HepG2 (cell line): ENCODE measurements around the gene DPH6. TPM values are rescaled to one million over a fixed set of nuclear protein-coding genes. Genes with fewer than 3 reads are reported as not detected.

Experiments
- ATAC-seq: fragments of 200-7000 bp; cut with Tn5 transposase; 3 replicates; pipeline ENCODE4 v1.9.1; 2020; ENCODE audit warnings: mild to moderate bottlenecking, moderate library complexity
- BruUV-seq: library from RNA; stranded (reverse); fragments of 400-500 nt; replicated peaks from 2 replicates; lab custom pipeline; 2021; lab: Mats Ljungman, UMichigan
- CTCF ChIA-PET: fragments of 300-600 bp; formaldehyde crosslinking; extraction: SDS; loops from one replicate; lab custom pipeline; 2021; ENCODE audit warnings: low total read pairs, inconsistent platforms, low intra/inter-chr PET ratio; lab: Yijun Ruan, JAX
- POLR2A ChIA-PET: fragments of 350-600 bp; sonication (Branson Sonifier 250); formaldehyde crosslinking; loops from one replicate; lab custom pipeline; 2020; ENCODE audit warnings: antibody characterized with exemption, inconsistent platforms; lab: Yijun Ruan, JAX
- DNase-seq: peaks from one replicate; pipeline ENCODE4 v3.0.0-alpha.2; 2015; ENCODE audit warnings: low spot score
- FAIRE-seq: peaks from 3 replicates; lab custom pipeline; 2011; peaks lifted over from hg19 to GRCh38; lab: Jason Lieb, UNC
- H2AFZ ChIP-seq: one replicate; pipeline ENCODE4 v1.6.1; 2011; ENCODE audit warnings: low read length, inconsistent platforms
- H3K27ac ChIP-seq: fragments of 300-600 bp; 3 replicates; pipeline ENCODE4 v1.8.0; 2011; ENCODE audit warnings: mixed run types, mild to moderate bottlenecking, mixed read lengths, low read length, inconsistent platforms; ENCODE audit not compliant: insufficient read depth; ENCODE audit errors: extremely low read length
- H3K27me3 ChIP-seq, 2 experiments: fragments of 200-600 bp in 1 of 2; 2 replicates in 1 of 2; 3 replicates in 1 of 2; pipeline versions ENCODE4 v1.6.0 to v1.8.0; 2011; ENCODE audit warnings: low read length in 2 of 2, mild to moderate bottlenecking in 2 of 2, moderate library complexity in 2 of 2, inconsistent platforms in 1 of 2; ENCODE audit not compliant: insufficient read depth in 2 of 2, control insufficient read depth in 1 of 2
- H3K36me3 ChIP-seq, 2 experiments: fragments of 200-600 bp in 1 of 2; replicated peaks in 1 of 2; 2 replicates in 1 of 2; 3 replicates in 1 of 2; pipeline versions ENCODE4 v1.5.1 to v1.8.0; 2011; ENCODE audit warnings: low read length in 2 of 2, inconsistent platforms in 1 of 2; ENCODE audit not compliant: insufficient read depth in 2 of 2, control insufficient read depth in 1 of 2
- H3K4me1 ChIP-seq: 2 replicates; pipeline ENCODE4 v1.5.1; 2012; ENCODE audit warnings: low read length, inconsistent platforms; ENCODE audit not compliant: insufficient read depth
- H3K4me2 ChIP-seq: 2 replicates; pipeline ENCODE4 v1.6.0; 2011; ENCODE audit warnings: low read depth, low read length, inconsistent platforms
- H3K4me3 ChIP-seq, 3 experiments: fragments of 200-600 bp in 1 of 3; sonication (generic), shearing (Covaris generic) in 1 of 3; replicated peaks in 1 of 3; 2 replicates each; pipeline ENCODE4 v1.5.1; 2011 to 2016; ENCODE audit warnings: low read length in 3 of 3, inconsistent platforms in 2 of 3, low read depth in 2 of 3, mild to moderate bottlenecking in 2 of 3, control low read depth in 1 of 3, mixed read lengths in 1 of 3; ENCODE audit not compliant: insufficient read depth in 1 of 3
- H3K79me2 ChIP-seq: one replicate; pipeline ENCODE4 v1.6.1; 2011; ENCODE audit warnings: low read length, inconsistent platforms; ENCODE audit not compliant: insufficient read depth
- H3K9ac ChIP-seq: 2 replicates; pipeline ENCODE4 v1.6.0; 2011; ENCODE audit warnings: mild to moderate bottlenecking, low read depth, low read length, inconsistent platforms; ENCODE audit not compliant: insufficient read depth
- H3K9me3 ChIP-seq: 2 replicates; pipeline ENCODE4 v1.5.1; 2012; ENCODE audit warnings: mild to moderate bottlenecking, low read length
- H4K20me1 ChIP-seq: 2 replicates; pipeline ENCODE4 v1.6.0; 2011; ENCODE audit warnings: inconsistent platforms, mild to moderate bottlenecking, low read length, moderate library complexity; ENCODE audit not compliant: insufficient read depth
- AHR ChIP-seq: IDR thresholded peaks from 2 replicates; pipeline ENCODE4 v1.6.1; 2018; ENCODE audit warnings: missing genetic modification reagents, missing compliant biosample characterization
- BORCS8-MEF2B ChIP-seq: sonication (generic); formaldehyde crosslinking; IDR thresholded peaks from 2 replicates; pipeline ENCODE4 v1.8.0; 2022; ENCODE audit warnings: mild to moderate bottlenecking, missing genetic modification reagents
- CREM ChIP-seq, 2 experiments: sonication (generic) in 1 of 2; formaldehyde crosslinking in 1 of 2; IDR thresholded peaks; 2 replicates each; pipeline versions ENCODE4 v1.4.0 to v1.6.1; 2016 to 2020; ENCODE audit warnings: antibody characterized with exemption in 1 of 2, mild to moderate bottlenecking in 1 of 2, missing genetic modification reagents in 1 of 2
- DBP ChIP-seq: sonication (generic); formaldehyde crosslinking; IDR thresholded peaks from 2 replicates; pipeline ENCODE4 v1.4.0; 2020; ENCODE audit warnings: missing genetic modification reagents; ENCODE audit errors: not compliant biosample characterization
- MXI1 ChIP-seq: IDR thresholded peaks from 3 replicates; pipeline ENCODE4 v1.6.1; 2012; ENCODE audit warnings: low read depth, low read length, inconsistent platforms, borderline replicate concordance
- NR2F1 ChIP-seq, 2 experiments: fragments of 450-650 bp in 1 of 2; formaldehyde crosslinking in 1 of 2; IDR thresholded peaks; 2 replicates each; pipeline versions ENCODE4 v1.5.0 to v1.6.1; 2016 to 2020; ENCODE audit warnings: mild to moderate bottlenecking in 1 of 2, missing compliant biosample characterization in 1 of 2, missing genetic modification reagents in 1 of 2, moderate library complexity in 1 of 2
- RFX5 ChIP-seq: IDR thresholded peaks from 2 replicates; pipeline ENCODE4 v1.6.1; 2011; ENCODE audit warnings: low read depth, low read length, improper control_type of control experiment
- SMARCE1 ChIP-seq: fragments of 450-650 bp; IDR thresholded peaks from 2 replicates; pipeline ENCODE4 v1.6.1; 2017; ENCODE audit warnings: borderline replicate concordance
- SOX6 ChIP-seq, 2 experiments: fragments of 450-650 bp in 1 of 2; sonication (generic) in 1 of 2; formaldehyde crosslinking in 1 of 2; IDR thresholded peaks; 2 replicates each; pipeline versions ENCODE4 v1.4.0 to v1.6.1; 2017 to 2020; ENCODE audit warnings: antibody characterized with exemption in 1 of 2, mild to moderate bottlenecking in 1 of 2, missing genetic modification reagents in 1 of 2
- YEATS4 ChIP-seq: sonication (generic); formaldehyde crosslinking; IDR thresholded peaks from 2 replicates; pipeline ENCODE4 v1.4.0; 2020; ENCODE audit warnings: missing genetic modification reagents, borderline replicate concordance
- ZNF230 ChIP-seq: sonication (generic); formaldehyde crosslinking; IDR thresholded peaks from 2 replicates; pipeline ENCODE4 v1.4.0; 2020; ENCODE audit warnings: mild to moderate bottlenecking, missing genetic modification reagents
- ZNF263 ChIP-seq: sonication (generic); formaldehyde crosslinking; IDR thresholded peaks from 2 replicates; pipeline ENCODE4 v1.4.0; 2020; ENCODE audit warnings: missing genetic modification reagents
- ZNF451 ChIP-seq: sonication (generic); formaldehyde crosslinking; IDR thresholded peaks from 2 replicates; pipeline ENCODE4 v1.5.0; 2020; ENCODE audit warnings: mild to moderate bottlenecking, missing genetic modification reagents
- ZNF510 ChIP-seq: sonication (generic); formaldehyde crosslinking; IDR thresholded peaks from 2 replicates; pipeline ENCODE4 v1.4.0; 2020; ENCODE audit warnings: low read depth, mild to moderate bottlenecking, missing genetic modification reagents
- ZNF563 ChIP-seq: sonication (generic); formaldehyde crosslinking; IDR thresholded peaks from 2 replicates; pipeline ENCODE4 v1.8.0; 2022; ENCODE audit warnings: mild to moderate bottlenecking, moderate library complexity, missing genetic modification reagents
- ZSCAN29 ChIP-seq: sonication (generic); formaldehyde crosslinking; conservative IDR thresholded peaks from 2 replicates; pipeline ENCODE4 v1.4.0; 2020; ENCODE audit warnings: mild to moderate bottlenecking, missing genetic modification reagents
- WGBS: methylation state at CpG from one replicate; pipeline ENCODE4 v1.1.6; 2017; ENCODE audit warnings: low lambda C conversion rate; 5-methylcytosine and 5-hydroxymethylcytosine counted together
- in situ Hi-C: cut with HindIII; loops from 2 replicates; pipeline ENCODE4 v1.10.0; 2017; ENCODE audit warnings: low pct_unique_long_range_greater_than_20kb; ENCODE audit not compliant: extremely low pct_ligation_motif_present
- intact Hi-C: fragments of 100-400 bp; cut with micrococcal nuclease; formaldehyde crosslinking; loops from one replicate; pipeline ENCODE4 v1.10.0; 2022; ENCODE audit not compliant: unreplicated experiment
- polyA plus RNA-seq, 8 experiments: library from polyadenylated mRNA; depleted of rRNA in 3 of 8; stranded (reverse) in 7 of 8; unstranded in 1 of 8; fragments of >200 nt; fragmentation: Illumina TruSeq in 4 of 8; extraction: Trizol in 4 of 8; gene quantifications; 2 replicates each; pipeline versions ENCODE4 v1.2.1 to v1.2.3, GENCODE V29; 2011 to 2016; ENCODE audit warnings: low read depth in 4 of 8, missing spikeins in 1 of 8, mixed read lengths in 1 of 8; ENCODE audit not compliant: insufficient read depth in 1 of 8
- total RNA-seq, 5 experiments: library from RNA; depleted of rRNA; stranded (reverse); fragments of >200 nt; fragmentation: Illumina TruSeq; extraction: Trizol; gene quantifications; 2 replicates each; pipeline ENCODE4 v1.2.3, GENCODE V29; 2016; ENCODE audit warnings: low read depth in 1 of 5
- TF ChIP-seq, protein P1 (sequence below): sonication (generic); formaldehyde crosslinking; IDR thresholded peaks from 2 replicates; pipeline ENCODE4 v1.9.0; 2022; ENCODE audit warnings: missing genetic modification reagents, mild to moderate bottlenecking, borderline replicate concordance
- TF ChIP-seq, protein P2 (sequence below): sonication (generic); formaldehyde crosslinking; conservative IDR thresholded peaks from 2 replicates; pipeline ENCODE4 v1.4.0; 2020; ENCODE audit warnings: missing genetic modification reagents
- TF ChIP-seq, protein P3 (sequence below), 2 experiments: IDR thresholded peaks; 2 replicates each; pipeline ENCODE4 v1.6.1; 2011 to 2012; ENCODE audit warnings: low read length in 2 of 2, borderline replicate concordance in 1 of 2, low read depth in 1 of 2, mild to moderate bottlenecking in 1 of 2, moderate library complexity in 1 of 2

The DPH6 gene
- total and polyA plus RNA-seq, 2 of the 13 experiments (the other 11 are each of a cell fraction or from before 2014, with no cell fraction given) = 10.2 to 25.8 TPM

DNA sequence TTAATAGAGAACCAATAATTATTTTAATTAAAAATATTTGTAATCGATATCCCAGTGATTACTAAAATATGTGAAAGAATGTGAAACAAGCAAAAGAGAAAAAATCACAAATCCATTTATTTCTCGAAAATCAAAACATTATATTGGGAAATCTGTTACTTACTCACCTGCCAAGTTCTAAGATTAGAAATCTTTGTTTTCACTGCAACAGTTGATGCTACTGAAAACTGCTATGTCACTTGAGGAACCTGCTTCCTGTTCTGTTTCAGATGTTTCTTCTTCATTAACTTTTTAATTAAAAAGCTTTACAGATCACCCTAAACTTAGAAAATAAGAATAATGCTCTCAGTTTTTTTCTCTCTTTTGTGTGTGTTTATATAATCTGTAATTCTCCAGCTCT is 13.7 kb upstream of the DPH6 start:
- Histone ChIP-seq H3K79me2 (no peaks in the 10 kb centered on the region), H3K9me3 (no peaks in the 10 kb centered on the region), H3K4me1 (no peaks in the 10 kb centered on the region), H3K27me3 (no peaks in the 10 kb centered on the region), H4K20me1 (no peaks in the 10 kb centered on the region), H3K4me2 (no peak overlapping the region), H3K9ac (no peak overlapping the region), H3K4me3 (no peak overlapping the region), H2AFZ (no peak overlapping the region), H3K27ac (no peak overlapping the region), H3K36me3 (no peaks in the 10 kb centered on the region)
- WGBS = 1% methylated on average over 2 of the region's 2 CpGs
- POLR2A ChIA-PET = no interaction called here
- DNase-seq = no peak
- CTCF ChIA-PET = no interaction called here
- no peak for ATAC-seq
- in situ Hi-C loops = no loop called here
- intact Hi-C loops = no loop called here
- BruUV-seq = no TSS peak
- no peak for FAIRE-seq
- TF ChIP-seq, protein P1, sequence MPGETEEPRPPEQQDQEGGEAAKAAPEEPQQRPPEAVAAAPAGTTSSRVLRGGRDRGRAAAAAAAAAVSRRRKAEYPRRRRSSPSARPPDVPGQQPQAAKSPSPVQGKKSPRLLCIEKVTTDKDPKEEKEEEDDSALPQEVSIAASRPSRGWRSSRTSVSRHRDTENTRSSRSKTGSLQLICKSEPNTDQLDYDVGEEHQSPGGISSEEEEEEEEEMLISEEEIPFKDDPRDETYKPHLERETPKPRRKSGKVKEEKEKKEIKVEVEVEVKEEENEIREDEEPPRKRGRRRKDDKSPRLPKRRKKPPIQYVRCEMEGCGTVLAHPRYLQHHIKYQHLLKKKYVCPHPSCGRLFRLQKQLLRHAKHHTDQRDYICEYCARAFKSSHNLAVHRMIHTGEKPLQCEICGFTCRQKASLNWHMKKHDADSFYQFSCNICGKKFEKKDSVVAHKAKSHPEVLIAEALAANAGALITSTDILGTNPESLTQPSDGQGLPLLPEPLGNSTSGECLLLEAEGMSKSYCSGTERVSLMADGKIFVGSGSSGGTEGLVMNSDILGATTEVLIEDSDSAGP (CRISPR knock-in tag) = no peak
- TF ChIP-seq, protein P2, sequence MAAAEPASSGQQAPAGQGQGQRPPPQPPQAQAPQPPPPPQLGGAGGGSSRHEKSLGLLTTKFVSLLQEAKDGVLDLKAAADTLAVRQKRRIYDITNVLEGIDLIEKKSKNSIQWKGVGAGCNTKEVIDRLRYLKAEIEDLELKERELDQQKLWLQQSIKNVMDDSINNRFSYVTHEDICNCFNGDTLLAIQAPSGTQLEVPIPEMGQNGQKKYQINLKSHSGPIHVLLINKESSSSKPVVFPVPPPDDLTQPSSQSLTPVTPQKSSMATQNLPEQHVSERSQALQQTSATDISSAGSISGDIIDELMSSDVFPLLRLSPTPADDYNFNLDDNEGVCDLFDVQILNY (CRISPR knock-in tag) = no peak
- TF ChIP-seq DBP (CRISPR knock-in tag) (no peak), CREM (IDR thresholded peaks at IDR 0.05) (no peak), CREM (CRISPR knock-in tag; IDR thresholded peaks at IDR 0.05) (no peak), MXI1 (no peak), YEATS4 (CRISPR knock-in tag) (no peak), SOX6 (IDR thresholded peaks at IDR 0.05) (no peak), SOX6 (CRISPR knock-in tag; IDR thresholded peaks at IDR 0.05) (no peak), ZNF563 (CRISPR knock-in tag) (no peak), ZSCAN29 (CRISPR knock-in tag) (no peak), AHR (CRISPR knock-in tag) (no peak), ZNF510 (no peak), RFX5 (no peak), NR2F1 (CRISPR knock-in tag; IDR thresholded peaks at IDR 0.05) (no peak), BORCS8-MEF2B (CRISPR knock-in tag) (no peak), ZNF230 (CRISPR knock-in tag) (no peak), ZNF451 (CRISPR knock-in tag) (no peak), ZNF263 (CRISPR knock-in tag) (no peak), SMARCE1 (no peak)
- TF ChIP-seq, protein P3, sequence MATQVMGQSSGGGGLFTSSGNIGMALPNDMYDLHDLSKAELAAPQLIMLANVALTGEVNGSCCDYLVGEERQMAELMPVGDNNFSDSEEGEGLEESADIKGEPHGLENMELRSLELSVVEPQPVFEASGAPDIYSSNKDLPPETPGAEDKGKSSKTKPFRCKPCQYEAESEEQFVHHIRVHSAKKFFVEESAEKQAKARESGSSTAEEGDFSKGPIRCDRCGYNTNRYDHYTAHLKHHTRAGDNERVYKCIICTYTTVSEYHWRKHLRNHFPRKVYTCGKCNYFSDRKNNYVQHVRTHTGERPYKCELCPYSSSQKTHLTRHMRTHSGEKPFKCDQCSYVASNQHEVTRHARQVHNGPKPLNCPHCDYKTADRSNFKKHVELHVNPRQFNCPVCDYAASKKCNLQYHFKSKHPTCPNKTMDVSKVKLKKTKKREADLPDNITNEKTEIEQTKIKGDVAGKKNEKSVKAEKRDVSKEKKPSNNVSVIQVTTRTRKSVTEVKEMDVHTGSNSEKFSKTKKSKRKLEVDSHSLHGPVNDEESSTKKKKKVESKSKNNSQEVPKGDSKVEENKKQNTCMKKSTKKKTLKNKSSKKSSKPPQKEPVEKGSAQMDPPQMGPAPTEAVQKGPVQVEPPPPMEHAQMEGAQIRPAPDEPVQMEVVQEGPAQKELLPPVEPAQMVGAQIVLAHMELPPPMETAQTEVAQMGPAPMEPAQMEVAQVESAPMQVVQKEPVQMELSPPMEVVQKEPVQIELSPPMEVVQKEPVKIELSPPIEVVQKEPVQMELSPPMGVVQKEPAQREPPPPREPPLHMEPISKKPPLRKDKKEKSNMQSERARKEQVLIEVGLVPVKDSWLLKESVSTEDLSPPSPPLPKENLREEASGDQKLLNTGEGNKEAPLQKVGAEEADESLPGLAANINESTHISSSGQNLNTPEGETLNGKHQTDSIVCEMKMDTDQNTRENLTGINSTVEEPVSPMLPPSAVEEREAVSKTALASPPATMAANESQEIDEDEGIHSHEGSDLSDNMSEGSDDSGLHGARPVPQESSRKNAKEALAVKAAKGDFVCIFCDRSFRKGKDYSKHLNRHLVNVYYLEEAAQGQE (IDR thresholded peaks at IDR 0.05; ENCODE audit: borderline replicate concordance in 1 of 2, low read depth in 1 of 2, low read length in 2 of 2) = no peak
